ENCODE results near the gene EXD2.
"Not testable (repeated sequence)": the region's sequence is repeated elsewhere in the genome, so short reads cannot be mapped to it uniquely, and the experiment has no call there.

DNA sequence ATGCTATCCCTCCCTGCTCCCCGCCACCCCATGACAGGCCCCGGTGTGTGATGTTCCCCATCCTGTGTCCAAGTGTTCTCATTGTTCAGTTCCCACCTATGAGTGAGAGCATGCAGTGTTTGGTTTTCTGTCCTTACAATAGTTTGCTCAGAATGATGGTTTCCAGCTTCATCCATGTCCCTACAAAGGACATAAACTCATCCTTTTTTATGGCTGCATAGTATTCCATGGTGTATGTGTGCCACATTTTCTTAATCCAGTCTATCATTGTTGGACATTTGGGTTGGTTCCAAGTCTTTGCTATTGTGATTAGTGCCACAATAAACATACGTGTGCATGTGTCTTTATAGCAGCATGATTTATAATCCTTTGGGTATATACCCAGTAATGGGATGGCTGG is 86.1 kb downstream of the EXD2 start:
- not testable (repeated sequence) for TF ChIP-seq CTCF, POLR2A (IDR thresholded peaks at IDR 0.05)

Measured in lower leg skin (tissue), 3 donors.